M059J (cell line): Measurements from ENCODE around the gene CAPZB. TPM values are rescaled to one million over a fixed set of nuclear protein-coding genes. Genes with fewer than 3 reads are reported as not detected.

Experiments used
- DNase-seq: peaks from one replicate; pipeline ENCODE4 v3.0.0-alpha.2; 2012; ENCODE audit warnings: low read depth
- total RNA-seq: library from RNA; depleted of rRNA; stranded (reverse); fragments of >200 nt; shearing (Covaris generic); gene quantifications from 2 replicates; pipeline ENCODE4 v1.2.3, GENCODE V29; 2014

The CAPZB gene
- total RNA-seq, 1 experiment from 2014 or later: 192 TPM

DNA sequence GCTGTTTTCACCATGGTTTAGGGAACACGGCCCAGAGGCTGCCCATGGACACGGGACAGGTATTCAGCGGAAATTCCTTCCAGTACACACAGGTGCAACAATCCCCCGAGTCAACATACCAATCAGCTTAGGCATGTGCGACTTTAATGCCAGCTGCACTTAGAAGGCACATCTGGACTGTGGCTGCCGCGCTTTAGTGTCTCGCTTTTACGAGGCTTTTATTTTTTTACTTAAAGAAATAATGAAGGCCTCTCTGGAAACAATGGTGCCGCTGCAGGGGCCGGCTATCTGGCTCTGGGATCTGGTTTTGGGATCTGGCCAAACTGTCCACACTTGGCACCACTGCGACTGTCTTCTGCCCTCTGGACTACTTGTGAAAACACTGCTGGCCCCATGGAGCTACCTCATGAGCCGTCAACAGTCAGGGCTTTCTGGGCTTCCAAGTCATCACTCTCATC lies 117.7 kb downstream of the CAPZB start:
- no peak for DNase-seq

DNA sequence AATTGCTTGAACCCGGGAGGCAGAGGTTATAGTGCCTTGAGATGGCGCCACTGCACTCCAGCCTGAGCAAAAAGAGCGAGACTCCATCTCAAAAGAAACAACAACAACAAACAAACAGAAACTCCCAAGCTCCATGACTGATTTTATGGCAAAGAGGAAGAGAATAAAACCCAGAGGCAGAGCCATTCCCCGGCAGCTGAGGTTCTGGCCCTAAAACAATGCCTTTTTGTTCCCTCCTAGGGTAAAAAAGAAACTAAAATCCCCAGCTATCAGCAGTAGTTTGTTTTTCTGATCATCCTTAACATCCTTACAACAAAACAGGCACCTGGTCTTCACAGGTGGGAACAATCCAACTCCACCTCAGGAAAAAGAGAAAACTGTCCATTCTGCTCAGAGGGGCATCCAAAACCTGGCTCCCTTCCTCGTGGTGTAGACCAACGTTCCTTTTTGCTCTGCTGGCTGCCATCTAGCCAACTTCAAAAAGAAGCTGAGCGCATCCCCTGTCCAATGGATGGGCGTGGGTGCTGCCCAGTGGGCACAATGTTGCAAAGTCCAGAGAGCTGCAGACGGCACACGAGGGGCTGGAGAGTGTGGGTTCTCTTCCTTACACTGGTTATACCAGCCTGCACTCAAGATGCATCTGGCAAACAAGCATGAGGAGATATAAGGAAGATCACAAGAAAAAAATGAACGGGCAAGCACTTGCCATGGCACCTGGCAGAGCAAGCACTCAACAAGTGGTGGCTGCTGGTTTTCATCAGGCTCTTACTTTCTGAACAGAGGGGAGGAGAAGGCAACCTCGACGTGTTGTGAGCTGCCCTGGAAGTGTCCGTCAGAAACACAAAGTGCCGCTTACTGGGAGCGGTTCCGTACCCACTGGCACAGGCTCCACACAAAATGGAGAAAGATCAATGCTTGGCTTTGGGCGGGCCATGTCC lies 118.5 kb downstream of the CAPZB start:
- no peak for DNase-seq

DNA sequence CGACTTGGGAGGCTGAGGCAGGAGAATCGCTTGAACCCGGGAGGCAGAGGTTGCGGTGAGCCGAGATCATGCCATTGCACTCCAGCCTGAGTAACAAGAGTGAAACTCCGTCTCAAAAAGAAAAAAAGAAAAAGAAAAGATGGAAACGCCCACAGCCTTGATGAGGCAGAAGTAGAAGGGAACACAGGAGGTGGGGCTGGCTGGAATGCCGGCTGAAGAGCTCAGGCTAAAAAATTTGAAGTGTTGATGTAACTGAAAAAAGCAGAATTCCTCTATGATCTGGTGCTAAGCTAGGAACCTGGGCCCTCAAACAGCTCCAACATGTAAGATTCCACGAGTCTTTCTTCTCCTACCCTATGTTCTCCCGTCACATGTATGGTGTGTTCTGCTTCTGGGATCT lies 119.6 kb downstream of the CAPZB start:
- DNase-seq: no peak

DNA sequence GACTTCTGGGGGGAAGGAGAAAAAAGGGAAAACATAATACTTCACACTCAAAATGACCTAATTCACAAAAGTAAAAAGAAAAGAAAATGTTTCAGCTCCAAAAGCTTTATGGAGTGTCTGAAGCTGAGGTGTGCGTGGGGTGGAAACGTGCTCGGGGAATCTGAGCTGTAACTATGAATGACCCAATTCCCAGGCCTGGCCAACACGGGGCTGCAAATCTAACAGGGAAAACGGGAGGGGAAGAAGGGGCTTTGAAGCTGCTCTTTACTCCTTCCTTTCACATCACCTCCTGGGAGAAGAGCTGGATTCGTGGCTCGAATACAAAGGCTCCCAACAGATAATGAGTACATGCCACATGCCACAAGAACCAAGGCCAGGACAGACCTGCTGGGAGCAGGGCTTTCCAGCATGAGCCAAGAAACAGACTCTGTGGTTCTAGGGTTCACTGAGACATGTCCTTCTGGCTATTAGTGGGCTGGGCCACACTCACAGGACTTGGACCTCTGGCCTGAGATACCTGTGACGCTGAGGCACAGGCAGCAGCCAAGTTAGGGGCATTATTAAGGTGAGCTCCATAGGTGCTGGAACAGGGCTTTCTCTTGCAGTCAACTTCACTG lies 121.7 kb downstream of the CAPZB start:
- no peak for DNase-seq

DNA sequence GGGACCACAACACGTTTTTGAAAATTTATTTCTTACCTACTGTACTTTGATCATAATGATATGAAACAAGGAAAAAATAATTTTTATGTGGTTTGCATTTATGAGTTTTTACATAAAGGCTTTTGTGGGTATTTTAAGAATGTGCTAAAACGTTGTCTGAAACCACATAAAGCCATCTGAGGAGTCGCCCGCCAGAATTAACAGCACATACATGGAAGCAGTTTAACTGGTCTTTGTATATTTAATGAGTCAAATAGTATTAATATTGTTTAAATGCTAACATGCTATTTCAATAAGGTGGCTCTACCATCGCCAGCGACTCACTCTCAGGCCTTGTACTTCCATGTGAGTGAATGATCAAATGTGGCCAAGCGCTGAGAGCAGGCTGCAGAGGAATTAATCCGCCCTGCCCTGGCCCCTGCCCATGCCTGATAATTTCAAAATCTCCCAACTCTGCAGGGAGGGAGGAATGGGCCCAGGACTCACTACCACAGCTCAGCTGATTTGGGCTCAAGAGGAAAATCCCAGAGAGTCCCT lies 123.7 kb downstream of the CAPZB start:
- no peak for DNase-seq

DNA sequence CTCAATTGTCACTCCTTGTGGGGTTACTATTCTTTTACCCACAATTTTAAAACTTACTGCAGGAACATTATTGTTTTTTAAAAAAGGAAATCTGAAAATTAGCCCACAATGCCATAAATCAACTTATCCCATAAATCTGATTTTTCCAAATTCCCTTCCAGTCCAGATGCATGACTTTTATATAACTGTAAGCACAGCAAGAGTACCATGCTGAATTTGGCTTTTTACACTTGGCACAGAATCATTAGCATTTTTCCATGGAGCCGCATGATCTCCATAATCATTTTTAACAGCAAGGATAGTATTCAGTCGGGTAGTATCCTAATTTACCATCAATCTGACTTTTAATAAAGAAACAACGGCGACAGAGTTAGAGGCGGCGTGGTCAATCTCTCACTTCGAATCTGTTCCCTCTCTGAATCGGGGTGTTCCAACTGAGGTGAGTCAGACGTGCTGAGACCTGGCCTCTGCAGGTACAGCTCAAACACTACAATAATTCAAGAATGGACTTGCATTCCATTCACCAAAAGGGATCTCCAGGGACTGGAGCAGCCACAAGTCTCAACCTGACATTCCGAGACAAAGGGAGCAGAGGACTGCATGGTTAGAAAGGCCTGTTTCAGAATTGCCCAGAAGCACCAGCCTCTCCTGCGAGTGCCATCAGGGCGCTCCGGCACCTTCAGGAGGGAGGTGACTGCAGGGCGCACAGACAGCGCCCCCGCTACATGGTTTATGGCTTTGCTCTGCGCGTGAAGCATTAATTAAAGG lies 124.3 kb downstream of the CAPZB start:
- no peak for DNase-seq

DNA sequence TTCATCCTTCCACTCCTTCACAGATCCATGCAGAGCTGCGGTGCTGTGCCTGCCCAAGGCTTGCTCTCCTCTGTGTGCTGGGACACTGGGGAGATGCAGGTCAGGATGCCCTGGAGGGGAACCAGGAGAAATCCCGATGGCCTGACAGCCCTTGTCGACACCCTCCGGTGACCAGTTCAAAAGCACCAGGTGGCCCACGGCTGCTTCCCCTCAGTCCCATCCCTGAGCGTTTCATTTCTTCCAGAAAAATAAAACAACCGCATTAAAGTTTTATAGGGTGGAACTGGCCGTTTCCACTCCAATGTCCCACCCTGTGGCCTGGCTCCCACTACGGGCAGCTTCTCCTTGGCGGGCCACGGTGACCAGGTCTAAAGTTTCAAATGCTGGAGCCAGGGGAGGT lies 124.9 kb downstream of the CAPZB start:
- no peak for DNase-seq

DNA sequence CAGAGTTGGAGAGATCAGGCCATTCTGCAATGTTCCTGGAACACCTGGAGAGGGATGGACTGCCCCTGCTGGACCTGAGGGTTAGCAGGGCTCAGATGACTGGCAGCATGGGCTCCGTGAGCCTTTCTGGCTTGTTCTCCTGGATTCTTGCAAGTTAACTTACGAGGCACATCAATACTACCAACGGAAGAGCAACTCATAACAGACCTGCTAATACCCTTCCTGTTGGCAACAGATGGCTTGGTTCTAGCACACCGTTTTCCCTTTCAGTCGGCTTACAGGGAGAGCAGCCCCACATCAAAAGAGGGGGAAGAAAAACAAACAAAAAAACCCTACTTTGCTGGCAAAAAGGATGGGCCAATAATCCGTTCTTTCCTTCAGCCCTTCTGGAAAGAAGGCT lies 125.3 kb downstream of the CAPZB start:
- no peak for DNase-seq

DNA sequence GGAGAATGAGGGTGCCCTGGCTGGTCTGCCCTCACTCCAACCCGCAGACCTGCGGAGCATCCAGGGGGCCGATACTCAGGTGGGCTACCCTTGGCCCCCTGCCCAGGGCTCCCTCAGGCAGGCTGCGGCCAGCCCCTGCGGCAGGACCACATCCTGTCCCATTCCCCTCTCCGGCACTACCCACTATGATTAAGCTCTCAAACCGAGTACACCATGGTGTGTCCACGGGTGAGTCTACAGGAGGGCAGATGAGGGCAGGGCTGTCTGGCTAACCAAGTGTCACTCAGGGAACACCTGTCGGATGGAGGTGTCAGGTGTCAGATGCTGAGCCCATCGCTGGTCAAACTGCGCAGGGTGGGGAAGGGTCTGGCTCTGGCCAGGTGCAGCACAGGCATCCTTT lies 126.0 kb downstream of the CAPZB start:
- DNase-seq: no peak

DNA sequence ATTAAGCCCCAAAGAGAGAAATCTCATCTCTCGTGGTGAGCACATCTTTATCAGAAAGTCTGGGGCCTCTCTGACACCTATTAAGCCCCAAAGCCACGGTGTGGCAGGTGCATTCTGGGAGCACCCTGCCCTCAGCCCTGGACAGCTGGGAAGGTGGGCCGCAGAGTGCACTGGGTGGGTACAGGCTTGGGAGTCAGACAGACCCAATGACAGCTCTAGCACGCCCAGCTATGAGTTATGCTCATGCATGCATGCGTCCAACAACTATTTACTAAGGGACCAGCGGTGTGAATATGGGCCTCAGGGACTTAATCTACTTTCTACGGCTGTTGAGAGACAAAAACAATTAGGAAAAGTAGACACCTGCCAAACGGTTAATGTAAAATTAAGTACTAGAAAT lies 126.6 kb downstream of the CAPZB start:
- DNase-seq: no peak

DNA sequence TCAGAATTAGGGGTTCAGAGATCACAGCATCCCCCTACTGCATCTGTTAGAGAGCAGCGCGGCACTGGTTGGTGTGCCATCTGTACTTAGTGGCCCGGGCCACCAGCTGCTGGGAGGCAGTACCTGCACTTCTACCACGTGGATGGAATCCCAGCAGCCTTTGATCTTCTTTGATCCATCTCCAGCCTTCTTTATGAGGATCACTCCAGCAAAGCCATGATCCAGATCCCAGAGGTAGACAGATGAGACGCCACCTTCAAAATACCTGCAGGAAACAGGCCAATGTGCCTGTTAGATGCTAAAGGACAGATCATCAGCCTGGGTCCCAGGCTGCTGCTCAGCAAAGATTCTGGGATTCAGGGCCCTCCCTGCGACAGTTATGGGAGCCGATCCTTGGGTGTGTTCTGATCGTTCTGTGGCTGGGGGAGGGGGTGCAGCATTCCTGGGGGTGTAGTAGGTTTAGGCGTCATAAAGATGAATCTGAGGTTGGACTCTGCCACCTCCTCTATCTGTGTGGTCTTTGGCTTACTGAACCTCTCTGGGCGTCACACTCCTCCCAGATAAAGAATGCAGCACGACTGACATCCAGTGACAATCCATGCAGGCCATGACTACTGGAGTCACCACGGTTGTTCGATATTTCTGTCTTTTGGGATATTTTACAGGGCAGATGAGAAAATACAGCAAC lies 127.9 kb downstream of the CAPZB start:
- DNase-seq: no peak

DNA sequence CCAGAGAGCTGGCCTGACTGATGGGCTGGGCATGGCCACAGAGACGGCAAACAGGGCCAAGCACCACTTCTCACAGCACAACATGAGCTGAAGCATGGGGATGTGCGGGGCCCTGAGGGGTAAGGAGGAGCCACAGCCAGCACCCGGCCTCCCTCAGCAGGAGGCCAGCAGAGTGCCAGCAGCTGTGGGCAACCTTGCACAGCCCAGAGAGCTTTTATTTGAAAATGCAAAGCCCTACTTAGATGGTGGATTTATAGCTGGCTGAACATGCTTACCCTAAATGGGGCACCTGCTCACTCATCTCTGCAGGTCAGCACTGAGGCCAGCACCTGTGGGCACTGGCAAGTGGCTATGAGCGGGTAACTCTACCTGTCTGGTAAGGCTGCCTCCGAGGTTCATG lies 129.1 kb downstream of the CAPZB start:
- DNase-seq: no peak

DNA sequence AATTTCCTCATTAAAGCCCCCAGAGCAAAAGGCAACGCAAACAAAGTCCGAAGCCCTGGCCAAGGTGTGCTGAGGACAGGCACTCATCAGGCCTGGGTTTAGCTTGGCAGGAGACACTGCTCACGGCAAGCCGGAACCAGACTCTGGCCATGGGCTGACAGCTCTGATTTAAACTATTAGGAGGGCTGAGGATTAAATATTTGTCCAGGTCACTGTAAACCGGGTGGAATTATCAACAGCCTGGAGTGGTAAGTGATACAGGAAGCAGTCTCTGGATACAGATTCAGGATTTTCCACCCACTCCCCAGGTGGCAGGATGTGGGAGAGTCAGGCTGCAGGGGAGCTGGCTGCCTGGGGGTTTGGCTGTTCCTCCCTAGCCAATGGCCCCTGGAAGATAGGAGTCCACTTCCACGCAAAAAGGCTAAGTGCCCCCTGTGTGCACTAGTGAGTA lies 130.8 kb downstream of the CAPZB start:
- DNase-seq: no peak

DNA sequence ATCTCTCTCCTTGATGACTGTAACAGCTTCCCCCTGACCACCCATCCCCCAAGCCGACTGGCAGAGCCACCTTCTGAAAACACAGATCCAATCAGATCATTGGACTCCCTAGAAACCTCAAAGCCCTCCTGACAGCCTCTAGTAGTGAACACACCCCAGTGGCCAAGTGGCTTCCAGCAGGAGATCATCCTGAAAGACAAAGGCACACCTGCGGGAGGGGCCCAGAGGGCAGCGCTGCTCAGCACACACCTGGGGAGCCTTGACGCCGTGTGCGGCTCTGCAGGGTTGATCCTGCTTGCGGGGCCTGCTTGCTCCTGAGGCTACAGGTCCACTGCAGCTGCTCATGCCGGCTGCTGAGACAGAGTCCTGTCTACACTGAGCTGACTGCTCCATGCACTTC lies 131.7 kb downstream of the CAPZB start:
- no peak for DNase-seq

DNA sequence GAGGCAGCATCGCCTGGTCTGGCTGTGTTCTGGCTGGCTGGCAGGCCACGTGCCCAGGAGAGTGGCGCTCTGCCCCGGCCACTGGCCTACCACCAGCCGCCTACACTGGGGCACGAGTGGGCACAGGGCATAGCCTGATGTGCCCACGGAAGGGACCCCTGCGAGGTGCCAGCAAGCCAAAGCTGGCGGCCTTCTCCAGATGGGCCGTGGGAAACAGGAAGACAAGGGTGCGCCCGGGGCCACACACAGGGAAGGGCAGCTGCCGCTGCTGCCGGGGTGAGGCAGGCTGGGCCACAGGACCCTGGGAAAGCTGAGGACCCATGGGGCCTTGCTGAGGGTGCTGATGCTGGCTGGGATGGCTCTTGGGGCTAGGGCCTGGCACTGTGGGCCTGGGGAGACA lies 132.5 kb downstream of the CAPZB start:
- DNase-seq: no peak

DNA sequence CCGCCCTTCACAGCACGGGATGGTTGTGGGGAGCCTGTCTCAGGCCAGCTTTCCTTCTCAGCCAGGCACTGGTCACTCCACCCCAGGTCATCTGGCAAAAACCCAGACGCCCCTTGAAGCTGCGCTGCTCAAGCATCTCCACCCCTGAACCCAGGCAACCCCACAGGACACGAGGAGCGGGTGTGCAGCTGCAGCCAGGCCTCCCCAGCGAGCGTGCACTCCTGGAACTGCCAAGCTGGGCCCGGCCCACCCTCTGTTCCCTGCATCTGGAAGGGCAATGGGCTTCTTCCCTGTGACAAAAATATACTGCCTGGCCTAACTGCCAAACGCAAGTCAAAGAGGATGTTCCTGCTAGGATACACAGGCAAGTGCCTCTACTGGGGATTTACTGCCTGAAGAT lies 133.5 kb downstream of the CAPZB start:
- no peak for DNase-seq

DNA sequence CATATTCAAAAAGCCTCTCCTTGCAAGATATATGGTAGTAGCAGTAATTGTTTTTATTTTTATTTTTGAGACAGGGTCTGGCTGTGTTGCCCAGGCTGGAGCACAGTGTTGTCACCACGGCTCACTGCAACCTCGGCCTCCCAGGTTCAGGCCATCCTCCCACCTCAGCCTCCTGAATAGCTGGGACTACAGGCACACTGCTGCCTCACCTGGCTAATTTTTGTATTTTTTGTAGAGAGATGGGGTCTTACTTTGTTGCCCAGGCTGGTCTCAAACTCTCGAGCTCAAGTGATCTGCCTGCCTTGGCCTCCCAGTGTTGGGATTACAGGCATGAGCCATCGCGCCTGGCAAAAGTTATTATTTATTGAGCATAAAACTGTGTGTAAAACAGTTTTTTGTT lies 134.8 kb downstream of the CAPZB start:
- DNase-seq: no peak

DNA sequence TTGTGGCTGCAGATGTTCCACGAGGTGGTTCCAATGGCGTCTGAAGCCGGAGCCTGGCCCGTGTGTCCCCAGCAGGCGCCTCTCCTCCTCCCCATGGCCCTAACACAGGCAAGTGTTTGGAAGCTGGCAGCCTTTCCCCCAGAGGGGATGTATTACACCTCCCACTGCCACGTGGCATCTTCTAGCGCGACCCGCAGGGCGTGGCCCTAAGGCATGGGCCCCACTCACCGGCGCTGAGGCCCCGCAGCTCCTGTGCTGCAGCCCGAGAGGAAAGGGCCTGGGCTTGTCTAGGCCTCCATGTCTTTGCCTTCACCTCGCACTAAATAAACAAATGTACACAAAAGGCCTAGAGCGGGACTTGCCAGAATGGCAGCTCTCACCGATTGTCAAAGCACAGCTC lies 135.3 kb downstream of the CAPZB start:
- no peak for DNase-seq

DNA sequence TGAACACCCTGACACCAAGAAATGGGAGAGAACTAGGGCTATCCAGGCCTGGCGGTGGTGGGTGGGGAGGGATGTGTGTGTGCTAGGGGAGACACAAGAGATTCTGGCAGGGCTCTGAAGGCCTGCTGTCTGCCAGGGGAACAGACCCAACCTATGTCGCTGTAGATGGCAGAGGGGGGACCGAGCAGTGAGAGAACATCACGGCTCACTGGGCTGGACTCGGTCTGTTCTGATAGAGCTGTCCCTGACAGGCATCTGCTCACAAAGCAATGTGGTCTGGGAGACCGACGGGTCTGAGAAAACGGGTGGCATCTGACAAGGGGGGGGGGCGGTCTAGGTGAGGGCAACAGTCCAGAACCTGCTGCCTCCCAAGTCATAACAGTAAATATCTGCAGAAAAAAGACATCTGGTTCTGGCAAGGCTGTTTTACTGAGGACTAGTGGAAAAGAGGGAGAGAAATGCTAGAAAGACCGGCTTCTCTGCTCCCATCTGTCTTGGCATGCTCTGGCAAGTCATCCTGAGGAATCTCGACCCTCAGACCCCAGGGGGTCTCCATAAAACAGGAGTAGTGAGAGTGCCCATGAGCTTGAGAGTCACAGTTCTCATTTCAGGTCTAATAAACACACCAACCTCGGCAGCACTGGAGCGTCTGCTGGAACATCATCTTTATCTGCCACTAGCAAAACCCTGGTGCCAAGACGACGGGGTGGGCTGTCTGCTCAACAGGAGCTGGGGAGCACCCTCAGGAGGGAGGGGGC lies 136.7 kb downstream of the CAPZB start:
- no peak for DNase-seq

DNA sequence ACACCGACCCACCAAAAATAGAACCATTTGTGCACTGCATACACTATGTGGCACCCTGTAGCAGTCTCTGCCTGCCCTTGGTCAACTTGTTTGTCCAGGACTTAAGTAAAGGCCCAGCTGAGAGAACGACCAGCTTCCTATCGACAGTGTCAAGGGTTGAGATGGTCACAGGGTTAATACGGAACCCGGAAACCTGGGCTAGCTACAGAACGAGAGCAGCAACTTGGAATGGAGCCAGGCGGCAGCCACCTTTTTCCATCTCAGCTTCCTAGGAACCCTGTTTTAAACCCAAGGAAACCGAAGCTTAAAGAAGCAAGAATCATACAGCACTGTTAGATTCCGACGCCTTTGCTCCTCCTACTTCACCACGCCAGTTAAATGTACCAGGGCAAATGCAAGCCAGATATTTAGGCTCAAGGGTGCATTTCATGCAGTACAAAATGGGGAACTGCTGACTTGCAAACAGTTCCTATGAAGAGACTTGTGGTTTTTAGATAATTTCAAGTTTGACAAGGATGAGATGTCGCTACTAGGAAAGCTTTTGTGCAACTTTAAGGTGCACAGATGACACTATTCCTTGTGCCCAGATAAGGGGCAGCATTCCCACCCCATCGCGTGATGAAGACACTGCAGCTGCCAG lies 137.7 kb downstream of the CAPZB start:
- no peak for DNase-seq
